HG03520 (cell line): Measurements from ENCODE around the gene DLX6.
"Not testable (repeated sequence)": the region's sequence is repeated elsewhere in the genome, so short reads cannot be mapped to it uniquely, and the experiment has no call there.

Source experiments
- ATAC-seq: cut with Tn5 transposase; IDR thresholded peaks from one replicate; pipeline ENCODE4 v1.9.1; 2021; ENCODE audit warnings: mild to moderate bottlenecking, moderate library complexity; ENCODE audit not compliant: unreplicated experiment

DLX6 gene

DNA sequence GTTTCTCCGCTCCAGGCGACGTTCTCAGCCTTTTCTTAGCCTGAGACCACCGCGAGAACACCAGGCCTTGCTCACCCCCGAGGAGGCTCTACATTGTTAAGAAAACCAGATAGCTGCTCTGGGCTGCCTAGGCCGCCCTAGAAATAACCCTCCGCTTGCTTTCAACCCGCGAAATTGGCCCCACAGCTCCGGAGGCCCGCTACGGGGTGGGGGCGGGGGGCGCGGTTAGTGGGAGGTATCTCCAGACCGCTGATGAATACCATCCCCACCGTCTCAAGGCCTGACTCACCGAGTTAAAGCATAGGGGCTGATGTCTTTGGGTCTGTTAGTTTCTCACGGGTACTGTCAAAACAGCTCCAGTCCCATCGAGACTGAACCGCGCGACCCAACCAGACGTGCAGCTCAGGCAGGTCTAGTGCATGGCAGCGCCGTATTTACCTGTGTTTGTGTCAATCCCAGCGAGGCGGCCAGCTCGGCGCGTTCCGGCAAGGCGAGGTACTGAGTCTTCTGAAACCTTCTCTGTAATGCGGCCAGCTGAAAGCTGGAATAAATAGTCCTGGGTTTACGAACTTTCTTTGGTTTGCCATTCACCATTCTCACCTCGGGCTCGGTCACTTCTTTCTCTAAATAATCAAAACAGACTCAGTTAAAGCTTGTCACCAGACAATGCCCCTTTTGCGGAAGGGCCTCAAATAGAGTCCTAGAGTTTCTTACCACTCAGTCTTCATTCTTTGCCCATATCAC is 16.6 kb downstream of the DLX6 start:
- no peak for ATAC-seq

DNA sequence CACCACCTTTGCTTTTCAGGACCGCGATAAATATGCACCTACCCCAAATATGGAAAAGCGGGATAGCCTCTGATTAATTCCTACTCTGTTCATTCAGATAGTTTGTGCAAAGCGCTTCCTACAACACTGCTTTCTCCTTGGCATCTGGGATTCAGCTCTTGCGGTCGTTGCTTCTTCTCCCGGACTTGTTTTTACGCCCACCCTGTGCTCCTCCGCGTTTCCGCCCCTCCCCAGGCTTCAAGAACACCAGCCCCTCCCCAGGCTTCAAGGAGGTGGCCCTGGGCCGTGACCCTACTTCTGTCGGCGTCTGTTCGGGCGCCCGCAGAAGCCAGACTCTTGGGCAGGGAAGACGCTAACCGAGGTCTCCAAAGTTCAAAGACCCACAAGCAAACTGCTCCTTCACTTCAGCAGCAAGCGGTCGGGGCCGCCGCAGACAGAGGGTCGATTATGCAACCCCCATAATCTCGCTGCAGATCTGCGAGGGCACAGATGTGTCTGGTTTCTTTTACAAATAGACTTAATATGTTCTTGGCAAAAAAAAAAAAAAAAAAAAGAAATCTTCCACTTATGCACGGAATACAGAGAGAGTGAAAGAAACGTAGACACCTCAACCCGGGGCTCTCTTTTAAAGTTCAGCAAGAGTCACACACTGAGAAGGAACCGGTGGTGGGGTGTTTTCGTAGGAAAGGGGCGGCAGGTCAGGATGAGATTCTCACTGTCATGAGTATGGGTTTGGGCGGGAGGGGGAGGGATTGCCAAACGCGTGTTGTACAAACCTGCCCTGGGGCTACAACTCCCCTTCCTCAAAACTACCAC is 17.3 kb downstream of the DLX6 start:
- ATAC-seq: no peak

DNA sequence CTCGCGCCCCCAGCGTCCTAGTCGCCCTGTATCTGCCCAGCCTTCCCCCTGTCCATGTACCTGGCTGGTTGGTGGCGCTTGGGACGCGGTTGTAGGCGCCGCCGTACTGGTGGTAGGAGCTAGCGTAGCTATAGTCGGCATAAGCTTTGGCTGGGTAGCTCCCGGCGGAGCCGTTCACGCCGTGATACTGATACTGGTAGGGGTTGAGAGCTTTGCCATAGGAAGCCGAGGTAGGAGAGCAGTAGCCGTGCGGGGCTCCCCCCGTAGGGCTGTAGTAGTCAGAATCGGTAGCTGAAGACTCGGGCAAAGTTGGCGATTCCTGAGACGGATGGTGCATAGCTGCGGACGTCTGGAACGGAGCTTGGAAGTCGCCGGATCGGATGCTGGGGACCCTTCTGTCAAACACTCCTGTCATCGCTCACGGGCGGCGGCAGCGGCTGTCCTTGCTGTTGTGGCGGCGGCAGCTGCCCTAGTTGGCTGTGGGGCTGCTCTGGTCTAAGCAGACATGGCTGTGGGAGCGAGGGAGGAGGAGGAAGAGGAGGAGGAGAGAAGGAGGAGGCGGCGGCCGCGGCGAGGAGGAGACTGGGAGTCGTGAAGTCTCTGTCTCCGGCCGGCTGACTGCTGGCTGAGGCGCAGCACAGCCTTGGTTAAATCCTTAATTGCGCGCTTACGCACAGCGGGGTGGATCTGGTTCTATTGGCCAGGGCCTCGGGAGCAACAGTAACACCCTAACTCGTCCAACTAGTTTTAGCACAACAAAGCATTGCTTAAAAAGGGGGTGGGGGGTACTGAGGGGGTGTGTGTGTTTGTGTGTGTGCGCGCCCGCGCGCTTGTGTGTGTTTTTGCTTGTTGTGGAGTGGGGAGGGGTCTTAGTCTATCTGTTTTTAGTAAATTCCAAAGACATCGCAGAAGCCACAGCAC is 19.1 kb downstream of the DLX6 start, which contains the start of gene DLX5:
Gene DLX5, minus strand, starts transcription at position 623 of the 921 bp plus-strand sequence. Its CDS starts 208 bp downstream, at position 415.
- ATAC-seq: no peak

DNA sequence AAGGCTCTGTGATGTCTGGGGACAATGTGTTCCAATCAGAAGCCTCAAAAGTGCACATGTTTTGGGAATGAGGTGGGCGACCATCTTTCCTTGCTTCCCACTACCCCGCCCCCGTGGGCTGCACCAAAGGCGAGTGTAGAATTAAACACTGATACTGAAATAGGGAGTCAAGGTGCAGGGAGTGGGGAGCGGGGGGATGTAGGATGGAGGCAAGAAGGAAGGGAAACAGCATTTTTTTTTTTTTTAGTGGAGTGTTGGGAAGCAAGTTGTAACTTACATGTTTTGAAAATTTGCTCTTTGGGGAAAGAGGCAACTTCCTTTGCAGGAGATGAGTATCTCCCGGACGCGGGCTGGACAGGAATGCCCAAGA is 19.8 kb downstream of the DLX6 start:
- ATAC-seq: no peak

DNA sequence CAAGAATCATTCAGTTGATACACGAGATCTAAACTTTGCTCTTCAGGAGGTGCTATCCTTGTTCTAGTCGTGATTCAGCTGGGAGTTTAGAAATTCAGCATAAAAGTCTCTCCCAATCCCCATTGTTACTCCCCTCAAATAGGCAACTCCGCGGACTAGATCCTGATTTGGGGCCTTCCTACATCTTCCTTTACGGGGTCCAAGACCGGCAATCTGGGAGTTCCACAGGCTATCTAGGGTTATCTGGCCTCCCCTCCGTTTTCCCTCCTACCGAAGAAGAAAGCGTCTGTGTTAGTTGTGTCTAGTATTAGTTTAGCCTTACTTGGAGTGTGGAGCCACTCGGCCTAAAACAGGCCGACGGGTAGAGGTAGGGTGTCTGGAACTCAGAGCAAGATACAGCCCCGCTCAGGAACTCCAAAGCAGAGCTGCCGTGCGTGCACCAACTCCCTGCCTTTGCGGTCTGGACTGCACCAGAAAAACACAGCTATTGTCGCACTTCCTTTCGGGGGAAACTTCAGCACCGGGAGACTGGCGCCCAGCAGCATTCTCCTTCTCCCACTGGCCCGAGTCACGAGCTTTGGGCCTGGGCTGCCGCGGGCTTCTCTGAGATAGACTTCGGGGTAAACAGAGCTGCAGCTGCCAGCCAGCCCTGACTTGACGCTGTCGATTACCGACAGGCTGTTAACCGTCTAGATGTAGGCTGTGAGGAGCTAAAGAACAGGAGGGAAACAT is 20.8 kb downstream of the DLX6 start:
- ATAC-seq: no peak

DNA sequence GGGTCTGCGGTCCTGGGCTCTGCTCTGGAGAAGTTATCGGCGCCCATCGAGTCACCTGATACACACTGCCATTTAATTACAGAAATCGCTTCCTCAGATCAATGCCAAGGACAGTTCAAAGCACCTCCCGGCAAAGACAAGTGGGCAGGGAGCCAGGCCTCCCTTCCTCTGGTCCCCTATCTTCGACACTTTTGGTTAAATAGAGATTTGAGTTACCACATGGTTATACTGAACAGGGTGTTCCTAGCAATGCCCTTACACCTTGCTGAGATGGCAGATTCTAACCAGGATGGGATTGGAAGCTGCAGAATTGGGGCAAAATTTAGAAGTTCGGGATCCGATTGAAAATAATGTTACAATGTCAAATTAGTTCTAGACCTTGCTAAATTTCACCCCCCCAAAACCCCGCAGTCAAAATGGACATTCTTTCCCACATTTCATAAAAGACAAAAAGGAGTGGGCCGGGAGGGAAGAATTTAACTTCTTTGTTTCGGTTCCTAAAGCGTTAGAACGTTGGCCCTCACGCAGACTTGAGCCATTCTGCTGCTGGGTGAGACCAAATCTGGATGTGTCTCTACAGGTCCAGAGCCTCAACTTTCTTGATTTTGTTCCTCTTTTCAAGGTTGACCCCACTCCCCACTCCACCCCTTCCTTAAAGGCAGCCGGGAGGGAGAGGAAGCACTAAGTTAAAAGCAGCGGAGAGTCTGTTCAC is 21.5 kb downstream of the DLX6 start:
- ATAC-seq: no peak

DNA sequence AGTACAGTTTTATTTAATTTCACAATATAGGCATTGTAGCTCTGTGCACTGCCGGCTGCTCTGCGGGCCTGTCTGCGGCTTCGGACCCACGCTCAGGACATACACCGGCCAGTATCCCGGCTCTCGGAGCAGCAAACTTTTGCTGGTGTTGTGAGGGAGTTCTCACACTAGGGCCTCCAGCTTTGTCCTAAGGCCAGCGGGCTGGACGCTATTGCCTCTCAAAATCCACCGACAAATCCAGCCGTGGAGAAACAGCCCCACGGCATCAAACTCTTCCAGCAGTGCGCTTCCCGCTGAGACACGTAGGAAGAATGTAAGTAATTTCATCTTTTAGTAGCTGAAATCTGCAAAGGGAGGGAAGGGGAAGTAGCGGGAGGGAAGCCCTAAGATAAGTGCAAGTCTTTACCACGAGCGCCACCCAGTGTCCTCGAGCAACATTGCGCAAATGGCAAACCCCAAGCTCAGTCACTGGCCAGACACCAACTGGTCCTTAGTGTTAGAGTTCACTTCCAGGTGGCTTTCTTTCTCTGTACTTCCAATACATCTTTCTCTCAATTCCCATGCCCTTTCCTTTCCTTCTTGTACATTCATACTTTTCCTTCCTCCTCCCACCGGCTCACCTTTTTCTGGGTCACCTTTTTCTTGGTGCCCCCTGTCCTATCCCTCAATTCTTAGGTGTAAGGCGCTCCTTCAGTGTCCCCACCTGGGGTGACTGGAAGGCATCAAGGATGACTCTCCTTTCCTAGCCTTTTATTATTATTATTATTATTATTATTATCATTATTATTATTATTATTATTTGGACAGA is 22.3 kb downstream of the DLX6 start:
- peak; percentile 91 for ATAC-seq

DNA sequence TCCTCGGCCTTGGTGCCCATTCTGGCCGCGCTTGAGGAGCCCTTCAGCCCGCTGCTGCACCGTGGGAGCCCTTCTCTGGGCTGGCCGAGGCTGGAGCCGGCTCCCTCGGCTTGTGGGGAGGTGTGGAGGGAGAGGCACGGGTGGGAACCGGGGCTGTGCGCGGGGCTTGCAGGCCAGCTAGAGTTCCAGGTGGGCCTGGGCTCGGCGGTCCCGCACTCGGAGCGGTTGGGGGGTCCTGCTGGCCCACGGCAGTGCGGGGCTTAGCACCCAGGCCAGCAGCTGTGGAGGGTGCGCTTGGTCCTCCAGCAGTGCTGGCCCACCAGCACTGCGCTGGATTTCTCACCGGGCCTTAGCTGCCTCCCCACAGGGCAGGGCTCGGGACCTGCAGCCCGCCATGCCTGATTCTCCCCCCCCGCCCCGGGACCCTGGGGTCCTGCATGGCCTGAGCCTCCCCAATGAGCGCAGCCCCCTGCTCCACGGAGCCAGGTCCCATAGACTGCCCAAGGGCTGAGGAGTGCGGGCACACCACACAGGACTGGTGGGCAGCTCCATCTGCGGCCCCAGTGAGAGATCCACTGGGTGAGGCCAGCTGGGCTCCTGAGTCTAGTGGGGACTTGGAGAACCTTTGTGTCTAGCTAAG is 29.0 kb downstream of the DLX6 start:
- ATAC-seq: not testable (repeated sequence)

DNA sequence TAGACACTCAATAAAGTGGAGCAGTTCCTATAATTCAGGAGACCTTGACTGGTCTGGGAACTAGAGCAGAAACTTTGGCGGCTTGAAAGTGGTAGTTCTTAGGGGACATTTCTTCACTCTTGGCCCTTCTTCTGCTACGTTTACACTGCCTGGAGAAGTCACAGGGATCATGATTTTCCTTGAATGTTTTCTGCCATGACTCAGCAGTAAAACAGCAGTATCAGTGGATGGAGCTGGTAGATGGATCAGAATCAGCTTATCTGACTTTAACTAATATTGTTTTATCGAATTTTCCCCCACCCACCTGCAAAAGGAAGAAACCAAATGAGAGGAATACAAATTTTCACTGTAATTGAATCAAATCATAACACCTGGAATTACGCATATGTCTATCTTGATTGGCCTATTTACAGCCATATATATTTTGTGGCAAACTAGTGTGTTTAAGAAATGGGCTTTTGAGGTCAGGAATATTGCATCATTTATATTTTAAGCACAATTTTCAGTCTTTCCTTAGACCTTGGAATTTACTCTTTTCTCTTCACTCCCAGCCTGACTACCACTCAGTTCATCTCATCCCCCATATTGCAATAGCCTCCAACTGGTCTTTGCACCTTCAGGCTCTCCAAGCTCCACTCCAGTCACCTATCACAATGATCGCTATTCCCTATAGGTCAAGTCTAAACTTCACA is 34.2 kb downstream of the DLX6 start:
- no peak for ATAC-seq

DNA sequence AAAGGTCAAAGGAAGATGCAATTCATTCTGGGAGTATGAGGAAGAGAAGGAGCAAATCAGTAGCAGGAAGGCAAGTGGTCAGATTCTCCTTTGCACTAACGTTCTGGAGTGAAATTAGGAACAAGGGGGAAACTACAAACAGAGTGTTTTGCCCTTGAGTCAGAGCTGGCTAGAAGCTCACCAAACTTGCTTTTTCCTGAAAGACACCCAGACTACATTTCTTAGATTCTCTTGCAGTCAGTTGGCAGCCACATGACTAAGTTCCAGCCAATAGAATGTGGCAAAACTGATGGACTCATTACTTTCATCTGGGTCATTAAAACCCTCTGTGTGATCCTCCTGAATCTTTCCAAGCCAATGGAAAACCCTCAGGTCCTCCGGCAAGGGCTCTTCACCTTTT is 37.9 kb downstream of the DLX6 start:
- ATAC-seq: no peak
